Thyroid gland (tissue), 4 donors: ENCODE data around the gene PRKD3.

Source experiments
- POLR2A ChIP-seq, 2 donors: fragments of 450-650 bp; IDR thresholded peaks; one replicate each; pipeline ENCODE4 v1.6.1; 2017; ENCODE audit warnings: antibody characterized with exemption in 2 of 2, mild to moderate bottlenecking in 2 of 2, moderate library complexity in 1 of 2
- TF ChIP-seq, protein P1 (sequence below), 6 experiments: fragments of 200-600 bp in 3 of 6; fragments of 450-650 bp in 3 of 6; sonication (generic) in 3 of 6; IDR thresholded peaks; one replicate each; pipeline ENCODE4 v1.5.1; 2016 to 2019; ENCODE audit warnings: antibody characterized with exemption in 6 of 6, mild to moderate bottlenecking in 2 of 6, inconsistent platforms in 1 of 6, moderate library complexity in 1 of 6

DNA sequence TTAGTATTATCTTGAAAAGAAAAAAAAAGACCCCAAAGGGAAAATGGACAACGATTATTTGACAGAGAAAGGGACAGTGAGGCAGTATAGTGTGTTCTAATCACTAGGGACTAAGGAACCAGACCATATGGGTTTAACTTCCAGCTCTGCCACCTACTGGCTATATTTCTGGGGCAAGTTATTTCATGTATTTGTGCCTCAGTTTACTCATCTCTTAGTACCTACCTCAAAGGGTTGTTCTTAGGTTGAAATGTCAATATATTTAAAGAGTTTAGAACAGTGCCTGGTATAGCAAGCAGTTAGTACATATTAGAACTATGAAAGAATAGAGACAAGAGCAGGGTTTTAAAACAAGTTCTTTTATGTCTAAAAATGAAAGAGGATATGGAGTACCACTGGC is 42.7 kb downstream of the PRKD3 start:
- TF ChIP-seq, protein P1, sequence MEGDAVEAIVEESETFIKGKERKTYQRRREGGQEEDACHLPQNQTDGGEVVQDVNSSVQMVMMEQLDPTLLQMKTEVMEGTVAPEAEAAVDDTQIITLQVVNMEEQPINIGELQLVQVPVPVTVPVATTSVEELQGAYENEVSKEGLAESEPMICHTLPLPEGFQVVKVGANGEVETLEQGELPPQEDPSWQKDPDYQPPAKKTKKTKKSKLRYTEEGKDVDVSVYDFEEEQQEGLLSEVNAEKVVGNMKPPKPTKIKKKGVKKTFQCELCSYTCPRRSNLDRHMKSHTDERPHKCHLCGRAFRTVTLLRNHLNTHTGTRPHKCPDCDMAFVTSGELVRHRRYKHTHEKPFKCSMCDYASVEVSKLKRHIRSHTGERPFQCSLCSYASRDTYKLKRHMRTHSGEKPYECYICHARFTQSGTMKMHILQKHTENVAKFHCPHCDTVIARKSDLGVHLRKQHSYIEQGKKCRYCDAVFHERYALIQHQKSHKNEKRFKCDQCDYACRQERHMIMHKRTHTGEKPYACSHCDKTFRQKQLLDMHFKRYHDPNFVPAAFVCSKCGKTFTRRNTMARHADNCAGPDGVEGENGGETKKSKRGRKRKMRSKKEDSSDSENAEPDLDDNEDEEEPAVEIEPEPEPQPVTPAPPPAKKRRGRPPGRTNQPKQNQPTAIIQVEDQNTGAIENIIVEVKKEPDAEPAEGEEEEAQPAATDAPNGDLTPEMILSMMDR (IDR thresholded peaks at IDR 0.05) = no peak
- TF ChIP-seq POLR2A (IDR thresholded peaks at IDR 0.05) = no peak
